ENCODE results near the gene RLN1. TPM values are rescaled to one million over a fixed set of nuclear protein-coding genes. Genes with fewer than 3 reads are reported as not detected.
A peak's percentile ranks its signal among the peaks of the same experiment; 100 is the strongest.
"Not testable (repeated sequence)": the region's sequence is repeated elsewhere in the genome, so short reads cannot be mapped to it uniquely, and the experiment has no call there.

RLN1 gene
- total RNA-seq (2022) (0.44 TPM in 1 of 2 replicates, not detected in the other), Bru-seq, nascent RNA (percentile 31 among the genes with signal in this experiment), BruChase-seq, experiment 1, labeled RNA remaining after a 2-hour chase (percentile 27 among the genes with signal in this experiment), BruChase-seq, experiment 2, labeled RNA remaining after a 6-hour chase (percentile 28 among the genes with signal in this experiment)
- long read RNA-seq: 0 reads

DNA sequence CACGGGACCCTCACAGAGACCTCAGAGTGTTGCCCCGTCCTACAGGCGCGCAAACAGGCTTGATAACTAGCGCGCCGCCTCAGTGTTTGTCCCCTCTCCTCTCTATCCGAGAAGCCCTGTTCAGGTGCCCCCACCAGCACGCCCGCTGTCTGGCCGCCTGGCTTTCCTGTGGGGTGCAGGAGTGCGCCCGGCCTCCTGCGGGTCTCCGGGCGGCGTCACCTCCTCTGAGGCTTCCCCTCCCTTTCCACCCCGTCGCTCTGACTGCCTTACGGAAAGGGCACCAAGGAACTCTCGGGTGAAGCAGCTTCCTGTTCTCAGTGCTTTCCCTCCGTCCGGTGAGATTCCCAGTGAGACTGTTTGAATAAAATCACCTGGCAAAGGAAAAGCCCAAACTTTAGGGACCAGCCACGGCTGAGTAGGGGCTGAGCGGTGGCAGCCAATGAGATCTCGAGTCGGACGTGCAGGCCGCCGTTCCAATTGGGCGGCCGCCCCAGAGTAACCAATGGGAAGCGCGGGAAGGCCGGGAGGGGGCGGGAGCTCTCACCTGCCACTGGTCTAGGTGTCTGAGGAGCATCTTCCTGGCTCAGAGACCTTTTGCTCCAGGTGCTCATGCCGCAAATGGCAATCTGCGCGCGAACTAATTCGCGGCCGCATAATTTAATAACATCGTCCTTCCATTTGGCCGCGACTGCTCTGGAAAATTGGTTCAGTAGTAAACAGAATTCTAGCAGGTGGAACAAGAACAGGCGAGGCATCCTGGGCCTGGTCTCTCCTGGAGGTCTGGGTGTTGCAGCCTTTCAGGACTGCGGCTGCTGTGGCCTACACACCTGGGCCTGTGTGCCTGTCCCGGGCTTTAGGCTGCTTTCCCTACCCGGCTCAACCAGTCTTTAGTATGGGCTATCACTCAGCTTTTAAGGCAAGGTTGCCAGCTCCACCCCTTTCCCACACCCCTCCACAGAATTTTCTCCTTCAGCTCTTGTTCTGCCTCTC lies at the start of gene RLN1:
Gene RLN1 (minus strand): TSS at position 885 of the 990 bp plus-strand sequence. CDS start 130 bp downstream, at position 755.
- peak in 1 of 2 experiments; percentile 5 for DNase-seq
- H3K36me3 ChIP-seq (ENCODE audit: control insufficient read depth, insufficient read depth, low read length); H3K27me3 Mint-ChIP-seq (ENCODE audit: insufficient read depth, unreplicated experiment); H3K4me1 ChIP-seq; CTCF ChIA-PET; H3K27me3 ChIP-seq (replicated peaks; ENCODE audit: control insufficient read depth, insufficient read depth, low read length); H3K9me3 ChIP-seq; H3K27ac Mint-ChIP-seq (ENCODE audit: unreplicated experiment); POLR2A ChIA-PET; H3K9me3 Mint-ChIP-seq (ENCODE audit: unreplicated experiment); H3K4me1 Mint-ChIP-seq (ENCODE audit: low read depth, unreplicated experiment); BruUV-seq (replicated peaks); H3K36me3 Mint-ChIP-seq (ENCODE audit: insufficient read depth, unreplicated experiment); intact Hi-C loops (cut with micrococcal nuclease; ENCODE audit: unreplicated experiment); H3K4me3 ChIP-seq (ENCODE audit: low read depth, low read length): not testable (repeated sequence)
- peak within 1 kb of the TSS; percentile 58 for H3K4me3 Mint-ChIP-seq (ENCODE audit: unreplicated experiment)

DNA sequence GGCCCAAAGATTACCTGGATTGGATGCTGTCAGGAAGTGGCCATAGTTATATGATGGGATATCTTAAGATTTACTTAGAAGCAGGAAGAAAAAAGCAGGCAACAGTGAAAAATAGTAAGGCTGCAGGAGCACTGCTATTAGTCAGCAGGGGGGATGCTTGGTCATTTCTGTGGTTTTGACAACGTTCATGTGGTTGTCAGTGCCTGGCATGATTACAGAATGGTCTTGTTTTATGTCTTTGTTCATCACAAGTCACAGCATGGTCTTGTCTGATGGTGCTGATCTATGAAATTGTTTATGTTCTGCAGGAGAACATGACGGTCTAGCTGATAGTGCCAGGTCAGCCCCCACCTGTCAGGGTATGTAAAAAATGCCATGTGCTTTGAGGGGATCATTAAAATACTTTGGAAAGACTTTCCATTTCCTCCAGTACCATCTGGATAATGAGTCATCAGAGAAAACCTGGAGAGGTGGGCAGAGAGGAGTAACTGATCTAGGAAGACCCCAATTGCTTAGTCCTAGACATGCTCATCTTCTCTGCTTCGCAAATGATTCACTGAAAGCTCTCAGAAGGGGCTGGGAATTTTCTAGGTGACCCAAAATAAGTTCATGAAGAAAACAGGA lies 49.5 kb upstream of the RLN1 start:
- ChIA-PET CTCF (no interaction called here), POLR2A (no interaction called here)
- BruUV-seq (replicated peaks): no TSS peak
- H3K4me3 Mint-ChIP-seq (ENCODE audit: unreplicated experiment): no peak overlapping the region
- no peaks in the 10 kb centered on the region for H3K9me3 Mint-ChIP-seq (ENCODE audit: unreplicated experiment)
- H3K4me1 Mint-ChIP-seq (ENCODE audit: low read depth, unreplicated experiment): no peaks in the 10 kb centered on the region
- Histone ChIP-seq H3K9me3 (no peaks in the 10 kb centered on the region), H3K27me3 (replicated peaks; ENCODE audit: control insufficient read depth, insufficient read depth, low read length) (no peaks in the 10 kb centered on the region), H3K4me1 (no peaks in the 10 kb centered on the region), H3K36me3 (ENCODE audit: control insufficient read depth, insufficient read depth, low read length) (no peaks in the 10 kb centered on the region), H3K4me3 (ENCODE audit: low read depth, low read length) (no peak overlapping the region)
- no peaks in the 10 kb centered on the region for H3K36me3 Mint-ChIP-seq (ENCODE audit: insufficient read depth, unreplicated experiment)
- H3K27ac Mint-ChIP-seq (ENCODE audit: unreplicated experiment): no peak overlapping the region
- no peak for DNase-seq
- TF ChIP-seq, protein P1, sequence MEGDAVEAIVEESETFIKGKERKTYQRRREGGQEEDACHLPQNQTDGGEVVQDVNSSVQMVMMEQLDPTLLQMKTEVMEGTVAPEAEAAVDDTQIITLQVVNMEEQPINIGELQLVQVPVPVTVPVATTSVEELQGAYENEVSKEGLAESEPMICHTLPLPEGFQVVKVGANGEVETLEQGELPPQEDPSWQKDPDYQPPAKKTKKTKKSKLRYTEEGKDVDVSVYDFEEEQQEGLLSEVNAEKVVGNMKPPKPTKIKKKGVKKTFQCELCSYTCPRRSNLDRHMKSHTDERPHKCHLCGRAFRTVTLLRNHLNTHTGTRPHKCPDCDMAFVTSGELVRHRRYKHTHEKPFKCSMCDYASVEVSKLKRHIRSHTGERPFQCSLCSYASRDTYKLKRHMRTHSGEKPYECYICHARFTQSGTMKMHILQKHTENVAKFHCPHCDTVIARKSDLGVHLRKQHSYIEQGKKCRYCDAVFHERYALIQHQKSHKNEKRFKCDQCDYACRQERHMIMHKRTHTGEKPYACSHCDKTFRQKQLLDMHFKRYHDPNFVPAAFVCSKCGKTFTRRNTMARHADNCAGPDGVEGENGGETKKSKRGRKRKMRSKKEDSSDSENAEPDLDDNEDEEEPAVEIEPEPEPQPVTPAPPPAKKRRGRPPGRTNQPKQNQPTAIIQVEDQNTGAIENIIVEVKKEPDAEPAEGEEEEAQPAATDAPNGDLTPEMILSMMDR (IDR thresholded peaks at IDR 0.05; ENCODE audit: insufficient read depth in 1 of 2, low read depth in 1 of 2, low read length in 1 of 2, severe bottlenecking in 1 of 2, unreplicated experiment in 1 of 2): no peak
- intact Hi-C loops (cut with micrococcal nuclease; ENCODE audit: unreplicated experiment): no loop called here
- H3K27me3 Mint-ChIP-seq (ENCODE audit: insufficient read depth, unreplicated experiment): no peaks in the 10 kb centered on the region

DNA sequence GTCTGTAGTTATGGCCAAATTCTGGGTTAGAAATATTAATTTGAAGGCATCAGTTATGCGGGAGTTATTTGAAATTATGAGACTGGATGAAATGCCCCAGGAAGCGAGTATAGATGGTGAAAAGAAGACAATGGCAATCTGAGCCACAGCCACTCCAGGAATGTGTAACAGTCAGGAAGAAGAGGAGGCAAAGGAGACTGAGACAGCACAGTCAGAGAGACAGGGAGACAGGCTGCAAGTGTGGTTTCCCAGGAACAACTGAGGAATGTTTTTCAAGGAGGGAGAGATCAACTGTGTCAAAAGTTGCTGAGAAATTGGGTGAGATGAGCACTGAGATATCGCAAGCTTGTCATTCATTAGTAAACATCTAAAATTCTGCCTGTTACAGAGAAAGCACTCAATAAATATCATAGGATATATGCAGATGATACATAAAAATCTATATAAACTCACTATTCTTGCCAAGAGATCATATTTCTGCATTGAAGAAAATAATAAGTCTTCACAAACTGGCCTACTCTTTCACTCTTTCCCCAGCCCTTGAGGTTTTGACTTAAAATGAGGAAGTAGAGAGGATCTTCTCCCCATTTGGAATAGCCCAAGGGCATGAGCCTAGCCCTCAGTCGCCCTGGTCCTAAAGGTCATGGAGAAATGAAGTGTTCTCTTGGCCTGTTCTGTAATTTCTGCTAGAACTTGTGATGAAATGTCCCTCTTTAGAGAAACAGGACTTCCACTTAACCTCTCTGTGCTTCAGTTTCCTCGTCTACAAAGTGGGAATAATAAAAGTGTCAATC lies 48.5 kb upstream of the RLN1 start:
- H3K9me3 Mint-ChIP-seq (ENCODE audit: unreplicated experiment): no peaks in the 10 kb centered on the region
- Histone ChIP-seq H3K4me3 (ENCODE audit: low read depth, low read length) (no peak overlapping the region), H3K36me3 (ENCODE audit: control insufficient read depth, insufficient read depth, low read length) (no peaks in the 10 kb centered on the region), H3K27me3 (replicated peaks; ENCODE audit: control insufficient read depth, insufficient read depth, low read length) (no peaks in the 10 kb centered on the region), H3K9me3 (no peaks in the 10 kb centered on the region), H3K4me1 (no peaks in the 10 kb centered on the region)
- POLR2A ChIA-PET: no interaction called here
- no peaks in the 10 kb centered on the region for H3K36me3 Mint-ChIP-seq (ENCODE audit: insufficient read depth, unreplicated experiment)
- no TSS peak for BruUV-seq (replicated peaks)
- DNase-seq: no peak
- CTCF ChIA-PET: no interaction called here
- intact Hi-C loops (cut with micrococcal nuclease; ENCODE audit: unreplicated experiment): no loop called here
- no peaks in the 10 kb centered on the region for H3K27me3 Mint-ChIP-seq (ENCODE audit: insufficient read depth, unreplicated experiment)
- TF ChIP-seq, protein P1 (IDR thresholded peaks at IDR 0.05; ENCODE audit: insufficient read depth in 1 of 2, low read depth in 1 of 2, low read length in 1 of 2, severe bottlenecking in 1 of 2, unreplicated experiment in 1 of 2): no peak
- no peaks in the 10 kb centered on the region for H3K4me1 Mint-ChIP-seq (ENCODE audit: low read depth, unreplicated experiment)
- H3K4me3 Mint-ChIP-seq (ENCODE audit: unreplicated experiment): no peak overlapping the region
- no peak overlapping the region for H3K27ac Mint-ChIP-seq (ENCODE audit: unreplicated experiment)
